DMS 273 (cell line): Measurements from ENCODE around the gene TRIML2.
"Not testable (repeated sequence)": the region's sequence is repeated elsewhere in the genome, so short reads cannot be mapped to it uniquely, and the experiment has no call there.

ENCODE experiments used
- DNase-seq: peaks from one replicate; lab custom pipeline; 2025; ENCODE audit not compliant: unreplicated experiment; lab: John Stamatoyannopoulos, UW

TRIML2 gene

DNA sequence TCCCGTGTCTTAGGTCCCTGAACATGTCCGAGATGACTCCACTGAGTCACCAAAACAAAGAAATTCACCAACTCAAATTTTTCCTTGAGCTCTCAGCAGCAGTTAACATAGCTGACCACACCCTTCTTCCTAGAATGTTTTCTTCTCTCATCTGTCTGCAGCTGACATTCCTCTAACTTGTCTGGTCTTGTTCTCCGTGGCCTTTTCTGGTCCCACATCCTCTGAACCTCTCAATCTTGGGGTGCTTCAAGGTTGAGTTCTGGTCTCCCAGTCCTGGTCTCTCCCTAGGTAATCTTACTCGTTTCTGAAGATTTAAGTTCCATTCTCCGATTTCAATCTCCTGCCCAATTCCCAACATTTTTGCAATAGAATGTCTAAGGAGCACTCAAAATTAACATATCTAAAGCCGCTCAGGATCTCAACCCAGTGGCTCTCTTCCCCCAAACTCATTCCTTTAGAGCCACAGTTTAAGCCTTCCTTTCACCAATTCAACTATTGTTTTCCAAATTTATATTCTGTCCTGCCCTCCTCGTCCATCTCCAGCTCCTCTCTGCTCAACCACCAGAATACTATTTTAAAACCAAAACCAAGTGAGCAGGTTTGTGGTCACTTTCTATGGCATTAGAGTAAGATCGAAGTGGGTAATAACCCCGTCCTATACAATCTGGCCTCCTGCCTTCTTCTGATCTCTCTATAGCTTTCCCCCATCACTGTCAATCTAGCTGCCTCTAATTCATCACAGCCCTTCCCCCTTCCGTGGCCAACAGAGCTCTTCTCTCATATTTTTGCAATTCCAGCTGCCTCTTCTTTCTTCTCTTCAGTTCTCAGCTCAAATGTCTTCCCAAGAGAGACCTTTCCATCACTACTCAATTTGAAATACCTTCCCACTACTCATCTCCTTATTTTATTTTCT is 1.2 kb downstream of the TRIML2 start:
- no peak for DNase-seq

DNA sequence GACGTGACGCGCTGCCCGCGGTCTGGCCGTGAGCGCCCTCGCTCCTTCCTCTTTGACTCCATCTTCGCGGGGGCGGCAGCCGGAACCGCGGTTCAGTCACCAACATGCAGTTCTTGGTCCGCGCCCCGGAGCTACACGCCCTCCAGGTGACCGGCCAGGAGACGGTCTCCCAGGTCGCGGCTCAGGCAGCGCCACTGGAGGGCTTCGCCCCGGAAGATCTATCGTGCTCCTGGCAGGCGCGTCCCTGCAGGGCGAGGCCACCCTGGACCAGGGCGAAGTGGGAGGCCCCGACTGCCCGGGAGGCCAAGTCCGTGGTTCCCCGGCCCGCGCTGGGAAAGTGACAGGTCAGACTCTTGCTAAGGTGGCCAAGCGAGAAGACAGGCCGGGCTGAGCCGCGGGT is 2.9 kb downstream of the TRIML2 start:
- no peak for DNase-seq

DNA sequence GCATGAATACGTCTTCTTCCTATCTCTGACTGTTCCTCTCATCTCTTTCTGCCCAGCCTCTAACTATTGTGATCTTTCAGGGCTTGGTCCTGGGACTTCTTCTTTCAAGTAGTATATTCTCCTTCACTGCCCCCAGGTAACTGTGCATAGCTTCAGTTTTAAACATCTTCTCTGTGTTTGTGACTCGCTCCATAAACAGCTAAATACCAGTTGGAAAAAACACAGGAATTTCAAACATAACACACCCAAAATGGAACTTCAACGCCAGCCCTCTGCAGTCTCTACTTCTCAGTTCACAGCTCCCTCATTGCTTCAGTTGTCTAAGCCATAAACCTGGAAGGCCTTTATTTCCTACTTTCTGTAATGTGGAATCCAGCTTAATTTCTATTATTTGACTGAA is 16.6 kb downstream of the TRIML2 start:
- DNase-seq: no peak

DNA sequence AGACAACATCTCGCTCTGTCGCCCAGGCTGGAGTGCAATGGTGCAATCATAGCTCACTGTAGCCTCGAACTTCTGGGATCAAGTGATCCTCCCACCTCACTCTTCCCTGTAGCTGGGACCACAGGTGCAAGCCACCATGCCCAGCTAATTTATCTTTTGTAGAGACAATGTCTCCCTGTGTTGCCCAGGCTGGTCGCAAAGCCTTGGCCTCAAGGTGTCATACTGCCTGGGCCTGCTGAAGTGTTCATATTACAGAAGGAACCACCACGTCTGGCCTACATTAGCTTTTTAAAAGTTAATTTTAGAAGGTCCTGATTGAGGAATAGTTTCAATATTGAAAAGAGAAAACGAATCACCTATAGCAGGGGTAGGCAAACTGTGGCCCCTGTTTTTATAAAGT is 22.5 kb downstream of the TRIML2 start:
- DNase-seq: no peak

DNA sequence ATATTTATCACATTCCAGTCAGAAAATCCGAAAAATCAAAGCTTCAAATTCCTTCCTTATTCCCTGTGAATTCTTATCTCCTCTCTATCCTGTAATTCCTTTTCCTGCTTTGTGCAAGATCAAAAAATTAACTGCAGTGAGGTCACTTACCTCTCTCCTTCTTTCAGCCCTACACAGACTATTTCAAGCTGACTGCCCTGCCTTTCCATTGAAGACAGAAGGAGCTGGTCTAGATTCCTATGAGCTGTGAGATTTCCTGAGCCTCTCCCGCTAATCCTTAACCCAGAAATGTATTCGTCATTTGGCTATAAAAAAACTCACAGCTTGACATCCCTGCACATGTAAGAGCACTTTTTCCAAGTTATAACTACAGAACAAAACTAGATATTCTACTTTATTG is 26.6 kb downstream of the TRIML2 start:
- no peak for DNase-seq

DNA sequence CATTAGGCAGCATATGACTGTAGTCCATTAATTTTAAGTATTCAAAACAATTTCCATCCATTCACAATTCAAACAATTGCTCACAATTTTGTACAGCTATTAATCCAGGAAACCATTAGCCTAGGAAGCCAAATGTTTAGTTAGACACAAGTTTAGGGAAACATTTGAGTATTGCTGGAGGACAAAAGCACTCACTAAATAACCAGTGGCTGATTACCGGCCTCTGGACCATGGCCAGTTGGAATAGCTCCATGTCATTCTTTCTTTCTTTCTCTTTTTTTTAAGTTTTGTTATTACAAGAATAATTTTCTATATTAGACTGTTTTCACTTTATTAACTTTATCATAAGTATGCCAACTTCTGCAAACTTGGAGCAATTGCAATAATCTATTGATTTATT is 31.3 kb downstream of the TRIML2 start:
- DNase-seq: no peak

DNA sequence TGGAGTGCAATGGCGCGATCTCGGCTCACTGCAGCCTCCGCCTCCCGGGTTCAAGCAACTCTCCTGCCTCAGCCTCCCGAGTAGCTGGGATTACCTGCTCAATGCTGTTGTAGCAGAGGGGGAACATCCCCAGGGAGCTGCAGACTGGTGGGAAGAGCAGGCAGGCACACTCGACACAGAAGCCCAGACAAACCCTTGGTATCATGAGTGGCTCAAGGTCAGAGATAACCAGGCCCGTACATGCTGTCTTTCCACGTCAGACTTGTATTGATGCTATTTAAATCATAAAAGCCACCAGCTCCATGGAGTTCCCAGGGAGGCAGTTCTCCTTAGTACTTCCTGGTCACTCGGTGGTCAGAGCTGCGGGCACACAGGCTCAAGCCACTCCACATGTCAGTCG is 33.2 kb downstream of the TRIML2 start:
- DNase-seq: no peak

DNA sequence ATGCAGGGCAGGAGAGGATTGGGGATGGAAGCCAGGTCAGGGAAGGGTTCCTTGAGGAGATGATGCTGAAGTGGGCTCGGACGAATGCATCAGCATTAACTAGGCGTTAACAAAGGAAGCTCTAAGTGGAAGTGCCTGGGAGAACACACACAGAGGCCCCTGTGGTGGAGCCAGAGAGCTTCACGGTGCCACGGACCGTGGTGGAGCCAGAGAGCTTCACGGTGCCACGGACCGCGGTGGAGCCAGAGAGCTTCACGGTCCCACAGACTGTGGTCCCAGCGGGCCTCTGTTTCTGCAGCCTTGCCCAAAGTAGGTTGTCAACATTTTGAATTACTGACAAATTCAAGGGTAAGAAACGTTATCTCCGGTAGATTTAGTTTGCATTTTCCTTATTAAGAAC is 48.3 kb downstream of the TRIML2 start:
- DNase-seq: no peak

DNA sequence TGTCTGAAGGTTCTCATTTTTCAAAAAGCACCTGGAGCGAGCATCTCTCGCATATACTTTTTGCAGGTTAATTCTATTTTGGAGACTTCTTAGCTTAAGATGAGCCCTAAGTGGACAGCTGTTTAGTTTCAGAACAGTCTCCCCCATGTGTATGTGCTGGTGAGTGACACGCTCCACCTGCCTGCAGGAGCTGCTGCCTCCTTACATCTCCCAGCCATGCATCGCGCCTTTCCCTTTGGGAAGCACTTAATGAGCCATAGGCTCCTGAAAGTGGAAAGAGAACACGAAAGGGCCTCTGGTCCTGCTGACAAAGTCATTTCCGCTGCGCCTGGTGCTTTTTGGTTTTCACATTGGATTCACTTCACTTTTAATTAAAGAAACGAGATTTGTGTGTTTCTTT is 56.1 kb downstream of the TRIML2 start:
- DNase-seq: no peak

DNA sequence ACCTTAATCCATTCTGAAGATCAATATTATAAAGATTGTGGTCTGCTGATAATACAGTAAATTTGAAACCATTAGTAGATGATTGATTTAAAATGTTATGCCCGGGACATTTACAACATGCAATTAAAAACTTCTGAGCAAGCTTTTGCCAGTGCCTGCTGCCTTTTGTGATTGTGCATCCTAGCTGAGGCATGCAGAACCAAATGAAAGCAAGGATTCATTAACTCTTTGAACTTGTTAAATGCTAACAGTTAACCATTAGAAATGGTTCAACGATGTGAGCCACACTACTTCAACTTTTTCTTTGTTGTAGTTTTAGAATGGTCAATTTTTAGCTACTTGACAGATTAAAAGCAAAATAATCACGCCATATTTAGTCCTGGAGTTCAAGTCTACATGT is 62.7 kb downstream of the TRIML2 start:
- no peak for DNase-seq

DNA sequence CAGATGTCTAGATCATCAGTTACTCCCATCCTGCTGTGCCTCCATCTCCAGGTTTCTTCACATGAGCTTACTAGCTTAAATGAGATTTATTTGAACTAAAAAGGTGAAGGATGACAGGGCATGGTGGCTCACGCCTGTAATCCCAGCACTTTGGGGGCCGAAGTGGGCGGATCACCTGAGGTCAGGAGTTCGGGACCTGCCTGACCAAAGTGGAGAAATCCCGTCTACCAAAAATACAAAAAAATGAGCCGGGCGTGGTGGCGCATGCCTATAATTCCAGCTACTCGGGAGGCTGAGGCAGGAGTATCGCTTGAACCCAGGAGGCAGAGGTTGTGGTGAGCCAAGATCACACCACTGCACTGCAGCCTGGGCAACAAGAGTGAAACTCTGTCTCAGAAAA is 63.9 kb downstream of the TRIML2 start:
- not testable (repeated sequence) for DNase-seq

DNA sequence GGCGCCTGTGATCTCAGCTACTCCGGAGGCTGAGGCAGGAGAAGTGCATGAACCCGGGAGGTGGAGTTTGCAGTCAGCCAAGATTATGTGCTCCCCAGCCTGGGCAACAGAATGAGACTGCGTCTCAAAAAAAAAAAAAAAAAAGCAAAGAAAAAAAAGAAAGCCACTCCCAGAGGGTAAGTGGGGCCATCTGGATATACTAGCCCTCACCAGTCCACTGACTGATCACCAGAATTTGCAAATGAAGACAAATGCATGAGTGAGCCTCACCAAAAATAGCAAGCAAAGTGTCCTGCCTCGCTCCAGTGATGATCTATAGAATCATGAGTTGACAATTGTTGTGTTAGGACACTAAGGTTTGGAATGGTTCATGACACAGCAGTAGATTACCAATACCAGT is 66.2 kb downstream of the TRIML2 start:
- DNase-seq: no peak

DNA sequence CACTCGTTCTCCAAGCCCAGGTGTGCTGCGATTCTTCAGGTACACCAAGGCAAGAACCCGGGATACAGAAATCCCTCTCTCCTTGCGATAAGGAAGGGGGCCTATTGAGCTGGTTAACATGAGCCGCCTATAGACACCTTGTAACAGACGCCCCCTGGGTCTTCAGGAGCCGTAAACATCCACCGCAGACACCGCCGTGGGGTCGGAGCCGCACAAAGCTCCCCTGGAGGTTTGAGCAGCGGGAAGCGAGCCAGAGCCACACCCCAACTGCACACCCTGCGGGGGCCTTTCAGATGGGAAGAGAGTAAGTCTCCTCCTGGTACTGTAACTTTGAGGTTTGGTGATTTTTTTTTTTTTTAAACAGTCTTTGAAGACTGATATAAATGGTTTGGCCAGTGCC is 67.2 kb downstream of the TRIML2 start:
- no peak for DNase-seq

DNA sequence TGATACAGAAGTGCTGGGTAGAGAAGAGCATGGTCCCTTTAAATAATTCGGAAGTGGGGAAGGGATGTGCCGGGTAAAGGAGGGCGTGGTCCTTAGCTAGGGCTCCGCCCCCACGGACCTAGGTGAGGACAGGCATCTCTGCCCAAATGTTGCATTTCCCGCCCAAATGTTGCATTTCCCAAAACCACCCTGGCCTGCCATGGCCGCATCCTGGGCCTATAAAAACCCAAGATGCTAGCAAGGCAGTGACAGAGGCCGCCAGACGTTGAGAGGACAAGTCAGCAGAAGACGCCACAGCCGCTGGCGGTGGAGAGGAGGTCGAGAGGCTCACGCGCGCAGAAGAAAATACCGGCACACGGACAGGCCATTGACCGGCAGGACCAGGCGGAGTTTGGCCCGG is 67.7 kb downstream of the TRIML2 start:
- DNase-seq: no peak
